GM23248 (cell line): ENCODE measurements around the gene MICAL2.

Experiments used
- EZH2 ChIP-seq: fragments of 200-600 bp; sonication (generic); IDR thresholded peaks from 2 replicates; pipeline ENCODE4 v1.6.1; 2018; ENCODE audit warnings: antibody characterized with exemption, mild to moderate bottlenecking; ENCODE audit not compliant: insufficient read depth, poor library complexity, severe bottlenecking
- EZH2phosphoT487 ChIP-seq: fragments of 200-600 bp; sonication (generic); IDR thresholded peaks from 2 replicates; pipeline ENCODE4 v1.6.1; 2018; ENCODE audit warnings: antibody characterized with exemption, moderate library complexity, mild to moderate bottlenecking, low read depth; ENCODE audit not compliant: insufficient read depth

DNA sequence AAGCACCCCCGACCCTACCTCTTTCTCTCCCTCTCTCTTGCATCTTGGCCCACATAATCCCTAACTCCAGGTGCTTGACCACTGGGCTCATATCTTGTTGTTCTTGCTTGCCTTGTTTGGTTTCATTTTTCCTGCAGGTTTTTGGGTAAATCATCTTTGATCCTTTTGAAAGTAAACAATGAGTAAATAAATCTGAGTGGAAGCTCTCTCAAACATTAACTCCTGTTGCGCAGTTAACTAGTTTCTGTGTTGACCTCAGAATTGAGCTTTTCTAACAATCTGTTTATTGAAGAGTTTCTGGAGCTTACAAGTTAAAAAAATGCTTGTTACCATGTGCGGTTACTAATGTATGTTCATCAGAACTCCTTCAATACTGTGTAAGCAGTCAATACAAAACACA, 38.8 kb upstream of the MICAL2 start:
- no peak for TF ChIP-seq EZH2phosphoT487
- no peak for TF ChIP-seq EZH2
